Astrocyte (in vitro differentiated cells and primary cell): ENCODE measurements around the gene DUOXA1.

Experiments used
- EZH2 ChIP-seq: IDR thresholded peaks from 2 replicates; pipeline ENCODE4 v1.6.1; 2012; ENCODE audit warnings: mild to moderate bottlenecking, low read length, inconsistent platforms; ENCODE audit not compliant: insufficient read depth
- TF ChIP-seq, protein P1 (sequence below): IDR thresholded peaks from 2 replicates; pipeline ENCODE4 v1.5.1; 2011; ENCODE audit warnings: low read depth, mild to moderate bottlenecking, inconsistent platforms, low read length, moderate library complexity; ENCODE audit not compliant: insufficient read depth

DNA sequence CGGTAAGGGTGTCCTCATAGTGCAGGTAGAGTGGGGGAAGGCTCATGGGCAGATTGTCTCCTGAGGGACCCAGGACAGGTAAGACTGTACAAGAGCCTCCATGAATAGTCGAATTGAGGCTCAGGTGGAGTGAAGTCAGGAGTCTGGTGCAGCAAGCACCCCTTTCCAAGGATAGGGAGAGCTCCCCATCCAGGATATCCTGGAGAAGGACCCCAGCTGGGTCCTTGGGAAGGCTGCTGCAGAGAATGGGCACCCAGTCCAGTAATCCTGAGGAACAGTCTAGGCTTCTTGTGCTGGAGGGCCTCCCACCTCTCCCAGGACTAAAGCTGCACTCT lies 15.0 kb downstream of the DUOXA1 start:
- TF ChIP-seq, protein P1, sequence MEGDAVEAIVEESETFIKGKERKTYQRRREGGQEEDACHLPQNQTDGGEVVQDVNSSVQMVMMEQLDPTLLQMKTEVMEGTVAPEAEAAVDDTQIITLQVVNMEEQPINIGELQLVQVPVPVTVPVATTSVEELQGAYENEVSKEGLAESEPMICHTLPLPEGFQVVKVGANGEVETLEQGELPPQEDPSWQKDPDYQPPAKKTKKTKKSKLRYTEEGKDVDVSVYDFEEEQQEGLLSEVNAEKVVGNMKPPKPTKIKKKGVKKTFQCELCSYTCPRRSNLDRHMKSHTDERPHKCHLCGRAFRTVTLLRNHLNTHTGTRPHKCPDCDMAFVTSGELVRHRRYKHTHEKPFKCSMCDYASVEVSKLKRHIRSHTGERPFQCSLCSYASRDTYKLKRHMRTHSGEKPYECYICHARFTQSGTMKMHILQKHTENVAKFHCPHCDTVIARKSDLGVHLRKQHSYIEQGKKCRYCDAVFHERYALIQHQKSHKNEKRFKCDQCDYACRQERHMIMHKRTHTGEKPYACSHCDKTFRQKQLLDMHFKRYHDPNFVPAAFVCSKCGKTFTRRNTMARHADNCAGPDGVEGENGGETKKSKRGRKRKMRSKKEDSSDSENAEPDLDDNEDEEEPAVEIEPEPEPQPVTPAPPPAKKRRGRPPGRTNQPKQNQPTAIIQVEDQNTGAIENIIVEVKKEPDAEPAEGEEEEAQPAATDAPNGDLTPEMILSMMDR, result no peak
- no peak for TF ChIP-seq EZH2
